Epithelial cell of proximal tubule (primary cell): ENCODE measurements around the gene RASA3. TPM values are rescaled to one million over a fixed set of nuclear protein-coding genes. Genes with fewer than 3 reads are reported as not detected.

Experiments used
- DNase-seq: peaks from one replicate; pipeline ENCODE4 v3.0.0-alpha.2; 2011; ENCODE audit warnings: low read depth
- H3K4me3 ChIP-seq: 2 replicates; pipeline ENCODE4 v1.5.1; 2011; ENCODE audit warnings: low read depth, mild to moderate bottlenecking, low read length
- CTCF ChIP-seq: conservative IDR thresholded peaks from 2 replicates; pipeline ENCODE4 v1.5.1; 2012; ENCODE audit warnings: low read depth, mild to moderate bottlenecking, low read length
- total RNA-seq: library from RNA; depleted of rRNA; stranded (reverse); fragments of >200 nt; gene quantifications from 2 replicates; pipeline ENCODE4 v1.2.3, GENCODE V29; 2015

The RASA3 gene
- total RNA-seq, 1 donor from 2014 or later, result 25.7 TPM

DNA sequence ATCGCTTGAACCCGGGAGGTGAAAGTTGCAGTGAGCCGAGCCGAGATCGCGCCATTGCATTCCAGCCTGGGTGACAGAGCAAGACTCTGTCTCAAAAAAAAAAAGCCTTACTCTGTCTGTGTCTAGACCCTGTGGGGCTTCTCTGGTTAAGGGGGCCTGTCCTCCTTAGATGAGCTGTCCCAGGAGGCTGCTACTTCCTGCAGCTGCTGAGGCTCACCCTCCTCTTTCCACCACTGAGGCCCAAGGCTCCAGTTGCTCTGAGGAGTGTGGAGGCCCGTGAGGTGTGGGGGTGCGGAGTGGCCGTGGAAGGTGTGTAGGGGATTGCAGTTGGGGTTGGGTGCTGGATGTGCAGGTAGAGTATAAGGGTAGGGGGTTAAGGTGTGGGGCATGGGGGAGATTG, 22.1 kb upstream of the RASA3 start:
- no peak for DNase-seq
- TF ChIP-seq CTCF, result no peak
- H3K4me3 ChIP-seq, result no peak overlapping the region

GRCh38 chr13:114153485-114154080, 21.2 kb upstream of the RASA3 start:
- TF ChIP-seq CTCF, result no peak
- no peak for DNase-seq
- no peak overlapping the region for H3K4me3 ChIP-seq

- no peak for DNase-seq
- no peak for TF ChIP-seq CTCF
- H3K4me3 ChIP-seq, result no peak overlapping the region
Observed at GRCh38 chr13:114152831-114153371, 20.5 kb upstream of the RASA3 start.

DNA sequence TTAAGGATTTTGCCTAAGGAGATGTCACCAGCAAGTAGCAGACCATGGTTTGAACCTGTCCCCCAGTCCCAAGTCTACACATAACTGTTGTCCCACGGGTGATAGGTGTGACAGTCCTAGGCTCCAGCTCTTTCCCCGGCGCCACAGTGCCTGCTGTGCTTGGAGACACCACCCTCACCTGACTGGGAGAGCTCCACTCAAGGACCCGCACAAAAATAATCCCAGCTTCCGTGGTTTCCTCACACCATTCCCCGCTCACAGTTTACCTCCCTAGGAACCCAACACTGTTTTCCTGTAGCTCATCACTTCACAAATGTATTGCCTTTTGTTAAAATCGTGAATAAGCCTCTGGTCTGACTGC, 19.8 kb upstream of the RASA3 start:
- DNase-seq, result no peak
- no peak for TF ChIP-seq CTCF
- H3K4me3 ChIP-seq, result no peak overlapping the region

DNA sequence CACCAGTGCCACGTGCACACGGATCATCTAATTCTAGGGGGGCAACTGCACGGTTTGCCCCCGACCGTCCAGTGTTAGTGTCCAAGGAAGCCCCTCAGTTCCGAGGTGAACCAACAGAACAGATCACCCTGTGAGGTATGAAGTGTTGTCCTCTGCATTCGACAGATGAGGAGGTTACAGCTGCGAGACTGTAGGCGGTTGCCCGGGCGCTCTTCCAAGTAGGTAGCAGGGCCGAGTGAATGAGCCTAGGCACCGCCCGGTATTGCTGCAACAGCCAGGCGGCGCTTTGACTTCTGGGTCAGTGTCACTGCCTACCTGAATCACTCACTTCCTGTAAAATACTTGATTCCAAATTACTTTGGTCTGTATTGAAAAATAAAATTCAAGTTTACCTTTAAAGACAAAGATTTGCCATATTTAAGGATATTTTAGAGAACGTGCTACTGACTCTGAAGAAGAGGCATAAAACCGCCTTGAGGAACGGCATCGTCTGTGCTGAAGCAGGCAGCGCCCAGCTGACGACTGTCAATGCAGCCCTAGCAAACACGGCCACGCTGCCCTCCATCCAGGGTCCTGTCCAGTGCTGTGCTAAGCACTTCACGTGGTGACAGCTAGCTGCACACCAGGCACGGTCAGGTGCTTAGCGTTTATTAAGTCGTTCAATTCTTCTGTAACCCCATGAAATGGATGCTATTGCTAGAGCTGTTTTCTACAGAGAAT, 19.3 kb upstream of the RASA3 start:
- H3K4me3 ChIP-seq, result no peak overlapping the region
- no peak for TF ChIP-seq CTCF
- no peak for DNase-seq

- TF ChIP-seq CTCF, result no peak
- no peak overlapping the region for H3K4me3 ChIP-seq
- no peak for DNase-seq
Observed at GRCh38 chr13:114151031-114151430, 18.6 kb upstream of the RASA3 start.
